Measurements from ENCODE around the gene SLC7A4.

The SLC7A4 gene

DNA sequence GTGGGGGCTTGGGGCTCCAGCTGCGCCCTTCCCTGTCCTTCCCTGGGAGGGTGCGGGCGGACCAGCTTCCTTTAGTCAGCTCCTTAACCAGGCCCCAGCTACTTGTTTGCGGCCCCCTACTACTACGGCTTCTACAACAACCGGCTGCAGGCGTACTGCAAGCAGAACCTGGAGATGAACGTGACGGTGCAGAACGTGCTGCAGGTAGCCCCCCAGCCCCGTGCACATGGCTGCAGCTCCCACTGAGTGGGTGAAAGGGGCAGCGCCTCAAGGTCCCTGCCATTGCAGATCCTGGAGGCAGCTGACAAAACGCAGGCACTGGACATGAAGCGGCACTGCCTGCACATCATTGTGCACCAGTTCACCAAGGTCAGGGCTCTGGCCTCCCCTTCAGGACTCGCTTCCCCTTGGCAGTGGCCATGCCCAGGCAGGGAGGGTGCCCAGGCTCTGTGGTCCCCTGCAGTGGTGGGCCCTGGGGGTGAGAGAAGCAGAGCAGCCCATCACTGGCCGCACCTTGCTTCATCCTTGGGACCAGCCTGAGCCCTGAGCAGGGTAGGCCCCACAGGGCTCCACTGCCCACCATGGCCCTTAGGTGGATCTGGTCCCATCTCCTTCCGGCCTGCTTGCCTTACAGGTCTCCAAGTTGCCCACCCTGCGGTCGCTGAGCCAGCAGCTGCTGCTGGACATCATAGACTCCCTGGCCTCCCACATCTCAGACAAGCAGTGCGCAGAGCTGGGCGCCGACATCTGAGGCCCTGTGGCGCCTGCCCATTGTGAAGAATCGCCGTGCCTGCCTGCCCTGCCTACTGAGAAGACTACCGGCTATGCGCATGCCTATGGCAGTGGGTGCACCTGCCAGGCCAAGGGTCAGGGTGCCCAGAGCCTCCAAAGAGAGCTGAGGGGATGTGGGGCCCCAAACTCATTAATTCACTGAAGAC is 35.5 kb downstream of the SLC7A4 start:
- DNase-seq: no peak

DNA sequence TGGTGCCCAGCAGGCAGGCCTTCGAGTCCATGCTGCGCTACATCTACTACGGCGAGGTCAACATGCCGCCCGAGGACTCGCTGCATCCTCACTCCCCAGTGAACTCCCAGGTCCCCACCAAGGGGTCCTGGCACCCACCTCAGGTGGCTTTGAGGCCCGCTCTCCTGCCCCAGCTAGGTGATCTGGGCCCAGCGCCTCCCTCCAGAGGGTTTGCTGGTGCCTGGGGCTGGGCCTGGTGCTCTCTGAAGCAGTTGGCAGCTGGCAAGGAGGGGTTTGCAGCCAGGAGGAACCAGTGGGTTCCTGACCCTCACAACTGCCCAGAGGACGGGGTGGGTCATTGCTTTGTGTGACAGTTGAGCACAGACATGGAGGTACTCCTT is 36.3 kb downstream of the SLC7A4 start:
- Histone ChIP-seq H3K4me3 (ENCODE audit: low read depth, low read length) (no peak overlapping the region), H3K27ac (no peak overlapping the region), H3K27me3 (replicated peaks) (no peaks in the 10 kb centered on the region), H3K36me3 (replicated peaks) (peaks cover 73% of the 10 kb centered on the region)
- no peak for DNase-seq
- in situ Hi-C loops (cut with HindIII; ENCODE audit: low pct_ligation_motif_present, low sequenced_read_pairs): no loop called here
- TF ChIP-seq, protein P1, sequence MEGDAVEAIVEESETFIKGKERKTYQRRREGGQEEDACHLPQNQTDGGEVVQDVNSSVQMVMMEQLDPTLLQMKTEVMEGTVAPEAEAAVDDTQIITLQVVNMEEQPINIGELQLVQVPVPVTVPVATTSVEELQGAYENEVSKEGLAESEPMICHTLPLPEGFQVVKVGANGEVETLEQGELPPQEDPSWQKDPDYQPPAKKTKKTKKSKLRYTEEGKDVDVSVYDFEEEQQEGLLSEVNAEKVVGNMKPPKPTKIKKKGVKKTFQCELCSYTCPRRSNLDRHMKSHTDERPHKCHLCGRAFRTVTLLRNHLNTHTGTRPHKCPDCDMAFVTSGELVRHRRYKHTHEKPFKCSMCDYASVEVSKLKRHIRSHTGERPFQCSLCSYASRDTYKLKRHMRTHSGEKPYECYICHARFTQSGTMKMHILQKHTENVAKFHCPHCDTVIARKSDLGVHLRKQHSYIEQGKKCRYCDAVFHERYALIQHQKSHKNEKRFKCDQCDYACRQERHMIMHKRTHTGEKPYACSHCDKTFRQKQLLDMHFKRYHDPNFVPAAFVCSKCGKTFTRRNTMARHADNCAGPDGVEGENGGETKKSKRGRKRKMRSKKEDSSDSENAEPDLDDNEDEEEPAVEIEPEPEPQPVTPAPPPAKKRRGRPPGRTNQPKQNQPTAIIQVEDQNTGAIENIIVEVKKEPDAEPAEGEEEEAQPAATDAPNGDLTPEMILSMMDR (IDR thresholded peaks at IDR 0.05; ENCODE audit: low read depth, low read length, missing control alignments): no peak

More for the DNA sequence above, 35.5 kb downstream of the SLC7A4 start:
- TF ChIP-seq, protein P1 (IDR thresholded peaks at IDR 0.05; ENCODE audit: low read depth, low read length, missing control alignments): no peak
- Histone ChIP-seq H3K4me3 (ENCODE audit: low read depth, low read length) (no peak overlapping the region), H3K27me3 (replicated peaks) (no peaks in the 10 kb centered on the region), H3K36me3 (replicated peaks) (peaks cover 66% of the 10 kb centered on the region), H3K27ac (no peak overlapping the region)
- in situ Hi-C loops (cut with HindIII; ENCODE audit: low pct_ligation_motif_present, low sequenced_read_pairs): no loop called here

DNA sequence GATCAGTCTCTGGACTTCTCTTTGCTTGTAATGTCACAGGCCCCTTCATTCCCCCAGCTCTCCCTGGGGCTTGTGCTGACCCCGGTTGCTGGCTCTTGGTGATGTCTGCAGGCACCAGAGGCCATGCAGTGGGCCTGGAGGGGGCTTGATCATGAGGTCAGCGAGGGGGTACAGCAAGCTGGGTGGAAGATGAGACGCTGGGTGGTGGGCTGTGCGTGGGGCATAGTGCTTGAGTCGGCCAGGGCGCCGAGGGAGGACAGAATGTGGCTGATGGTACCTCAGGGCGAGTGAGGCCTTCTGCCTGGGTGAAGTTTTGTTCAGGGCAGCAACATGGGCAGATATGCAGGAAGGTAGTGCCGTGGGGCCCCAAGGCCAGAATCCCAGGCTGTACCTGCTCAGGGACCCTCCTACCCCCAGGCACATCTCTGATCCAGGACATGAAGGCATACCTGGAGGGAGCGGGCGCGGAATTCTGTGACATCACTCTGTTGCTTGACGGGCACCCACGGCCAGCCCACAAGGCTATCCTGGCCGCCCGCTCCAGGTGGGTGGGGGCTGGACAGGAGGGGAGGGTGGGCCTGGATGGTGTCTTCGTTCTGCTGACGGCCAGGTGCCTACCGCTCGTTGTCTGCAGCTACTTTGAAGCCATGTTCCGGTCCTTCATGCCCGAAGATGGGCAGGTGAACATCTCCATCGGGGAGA is 36.9 kb downstream of the SLC7A4 start:
- DNase-seq: no peak
- TF ChIP-seq, protein P1 (IDR thresholded peaks at IDR 0.05; ENCODE audit: low read depth, low read length, missing control alignments): no peak
- H3K4me3 ChIP-seq (ENCODE audit: low read depth, low read length): no peak overlapping the region
- peaks cover 78% of the 10 kb centered on the region for H3K36me3 ChIP-seq (replicated peaks)
- no peaks in the 10 kb centered on the region for H3K27me3 ChIP-seq (replicated peaks)
- in situ Hi-C loops (cut with HindIII; ENCODE audit: low pct_ligation_motif_present, low sequenced_read_pairs): no loop called here
- no peak overlapping the region for H3K27ac ChIP-seq

DNA sequence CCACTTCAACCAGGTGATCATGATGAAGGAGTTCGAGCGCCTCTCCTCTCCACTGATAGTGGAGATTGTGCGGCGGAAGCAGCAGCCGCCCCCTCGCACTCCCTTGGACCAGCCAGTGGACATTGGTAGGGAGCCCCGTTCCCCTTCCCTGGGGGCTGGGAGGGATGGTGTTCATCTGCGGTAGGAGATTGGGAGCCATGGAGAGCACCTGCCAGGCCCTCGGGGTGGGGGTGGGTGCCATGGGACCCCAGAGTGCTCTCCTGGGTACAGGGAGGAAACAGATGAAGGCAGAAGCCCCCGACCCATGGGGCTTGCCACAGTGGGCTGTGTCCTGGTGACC is 37.5 kb downstream of the SLC7A4 start:
- no peaks in the 10 kb centered on the region for H3K27me3 ChIP-seq (replicated peaks)
- H3K36me3 ChIP-seq (replicated peaks): peaks cover 81% of the 10 kb centered on the region
- no peak for DNase-seq
- TF ChIP-seq, protein P1 (IDR thresholded peaks at IDR 0.05; ENCODE audit: low read depth, low read length, missing control alignments): no peak
- in situ Hi-C loops (cut with HindIII; ENCODE audit: low pct_ligation_motif_present, low sequenced_read_pairs): no loop called here
- no peak overlapping the region for H3K4me3 ChIP-seq (ENCODE audit: low read depth, low read length)
- no peak overlapping the region for H3K27ac ChIP-seq

DNA sequence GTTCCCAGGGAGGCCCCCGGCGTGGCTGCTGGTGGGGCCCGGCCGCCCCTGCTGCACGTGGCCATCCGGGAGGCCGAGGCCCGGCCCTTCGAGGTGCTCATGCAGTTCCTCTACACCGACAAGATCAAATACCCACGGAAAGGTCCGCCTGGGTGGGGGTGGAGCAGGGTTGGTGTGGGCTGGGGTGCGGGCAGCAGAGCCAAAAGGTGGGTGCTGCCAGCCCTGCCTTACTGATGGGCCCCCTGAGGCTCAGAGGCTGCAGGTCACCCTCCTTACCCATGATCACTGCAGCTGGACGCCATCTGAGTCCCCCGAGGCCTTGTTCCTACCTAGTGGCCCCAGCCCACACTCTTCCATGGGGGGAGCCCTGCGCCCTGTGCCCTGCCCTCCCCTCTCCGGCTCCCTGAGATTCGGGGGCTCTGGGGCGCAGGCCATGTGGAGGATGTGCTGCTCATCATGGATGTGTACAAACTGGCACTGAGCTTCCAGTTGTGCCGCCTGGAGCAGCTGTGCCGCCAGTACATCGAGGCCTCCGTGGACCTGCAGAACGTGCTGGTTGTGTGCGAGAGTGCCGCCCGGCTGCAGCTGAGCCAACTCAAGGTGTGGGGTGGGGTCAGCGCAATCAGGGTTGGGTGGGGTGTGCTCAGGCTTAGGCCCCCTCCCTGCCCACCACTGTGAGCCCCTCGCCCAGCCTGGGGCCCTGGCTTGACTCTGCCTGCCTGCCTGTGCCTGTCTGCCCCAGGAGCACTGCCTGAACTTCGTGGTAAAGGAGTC is 38.0 kb downstream of the SLC7A4 start:
- TF ChIP-seq, protein P1 (IDR thresholded peaks at IDR 0.05; ENCODE audit: low read depth, low read length, missing control alignments): no peak
- in situ Hi-C loops (cut with HindIII; ENCODE audit: low pct_ligation_motif_present, low sequenced_read_pairs): no loop called here
- no peak overlapping the region for H3K4me3 ChIP-seq (ENCODE audit: low read depth, low read length)
- no peak overlapping the region for H3K27ac ChIP-seq
- H3K36me3 ChIP-seq (replicated peaks): peaks cover 76% of the 10 kb centered on the region
- DNase-seq: no peak
- no peaks in the 10 kb centered on the region for H3K27me3 ChIP-seq (replicated peaks)

All from brain microvascular endothelial cell (primary cell).